ENCODE data around the gene KHDC3L. TPM values are rescaled to one million over a fixed set of nuclear protein-coding genes. Genes with fewer than 3 reads are reported as not detected.

KHDC3L gene
- total RNA-seq: not detected

- H3K27ac ChIP-seq: no peak within 1 kb of the TSS
- H3K9me3 ChIP-seq: no peaks in the 10 kb centered on the region
- TF ChIP-seq CTCF (IDR thresholded peaks at IDR 0.05): no peak
- DNase-seq (ENCODE audit: low spot score): no peak
- no peaks in the 10 kb centered on the region for H3K36me3 ChIP-seq
- H3K4me3 ChIP-seq: no peak within 1 kb of the TSS
- H3K27me3 ChIP-seq: no peaks in the 10 kb centered on the region
- H3K4me1 ChIP-seq: no peaks in the 10 kb centered on the region
Observed at GRCh38 chr6:73362358-73362757, at the start of gene KHDC3L. Gene KHDC3L (plus strand): TSS chr6:73362658. CDS start chr6:73362730, 72 bp downstream.

- no peak for TF ChIP-seq CTCF (IDR thresholded peaks at IDR 0.05)
- H3K4me3 ChIP-seq: peak overlapping the region in 1 of 2 donors; percentile 16
- H3K27ac ChIP-seq: no peak overlapping the region
- DNase-seq (ENCODE audit: low spot score): no peak
- H3K4me1 ChIP-seq: peaks cover 0 to 15% of the 10 kb centered on the region in 2 donors
- no peaks in the 10 kb centered on the region for H3K36me3 ChIP-seq
- peaks cover 0 to 24% of the 10 kb centered on the region in 2 donors for H3K9me3 ChIP-seq
- H3K27me3 ChIP-seq: peaks cover 0 to 5% of the 10 kb centered on the region in 2 donors
Observed at GRCh38 chr6:73314577-73315492, 47.6 kb upstream of the KHDC3L start.

- Histone ChIP-seq H3K9me3 (peaks cover 0 to 18% of the 10 kb centered on the region in 2 donors), H3K27ac (no peak overlapping the region), H3K4me1 (no peaks in the 10 kb centered on the region), H3K36me3 (no peaks in the 10 kb centered on the region), H3K4me3 (no peak overlapping the region), H3K27me3 (no peaks in the 10 kb centered on the region)
- TF ChIP-seq CTCF (IDR thresholded peaks at IDR 0.05): no peak
- DNase-seq (ENCODE audit: low spot score): no peak
Observed at GRCh38 chr6:73323323-73323722, 39.1 kb upstream of the KHDC3L start.

- H3K36me3 ChIP-seq: no peaks in the 10 kb centered on the region
Observed at GRCh38 chr6:73325656-73326055, 36.8 kb upstream of the KHDC3L start.

GRCh38 chr6:73328790-73329189 lies 33.7 kb upstream of the KHDC3L start:
- Histone ChIP-seq H3K27ac (no peak overlapping the region), H3K27me3 (no peaks in the 10 kb centered on the region)
- TF ChIP-seq CTCF (IDR thresholded peaks at IDR 0.05): no peak

More at GRCh38 chr6:73325656-73326055, 36.8 kb upstream of the KHDC3L start:
- DNase-seq (ENCODE audit: low spot score): no peak
- no peaks in the 10 kb centered on the region for H3K9me3 ChIP-seq
- no peaks in the 10 kb centered on the region for H3K27me3 ChIP-seq
- no peaks in the 10 kb centered on the region for H3K4me1 ChIP-seq
- TF ChIP-seq CTCF (IDR thresholded peaks at IDR 0.05): no peak
- no peak overlapping the region for H3K27ac ChIP-seq
- no peak overlapping the region for H3K4me3 ChIP-seq

More at GRCh38 chr6:73328790-73329189, 33.7 kb upstream of the KHDC3L start:
- Histone ChIP-seq H3K36me3 (no peaks in the 10 kb centered on the region), H3K4me1 (no peaks in the 10 kb centered on the region), H3K9me3 (no peaks in the 10 kb centered on the region), H3K4me3 (no peak overlapping the region)
- DNase-seq (ENCODE audit: low spot score): no peak

Data from right atrium auricular region (tissue), 2 donors.